Activated T-helper 17 cell treated with anti-CD3 and anti-CD28 coated beads, Interleukin-2, amount 50 U/mL, for 72 hours (primary cell): ENCODE results near the gene ZBTB5. TPM values are rescaled to one million over a fixed set of nuclear protein-coding genes. Genes with fewer than 3 reads are reported as not detected.

Experiments
- ATAC-seq: fragments of 150-1000 bp; cut with Tn5 transposase; replicated peaks from 2 replicates; pipeline ENCODE4 v1.10.0; 2021; ENCODE audit warnings: mild to moderate bottlenecking, moderate library complexity
- H3K27ac Mint-ChIP-seq: one replicate; pipeline ENCODE4 v1.8.0; 2022; ENCODE audit warnings: mixed read lengths
- H3K27me3 Mint-ChIP-seq: one replicate; pipeline ENCODE4 v1.8.0; 2022; ENCODE audit warnings: mixed read lengths
- H3K36me3 Mint-ChIP-seq: one replicate; pipeline ENCODE4 v1.8.0; 2022; ENCODE audit warnings: low read depth, mild to moderate bottlenecking, mixed read lengths
- H3K4me1 Mint-ChIP-seq: one replicate; pipeline ENCODE4 v1.8.0; 2022; ENCODE audit warnings: mixed read lengths
- H3K4me3 Mint-ChIP-seq: one replicate; pipeline ENCODE4 v1.8.0; 2022; ENCODE audit warnings: mild to moderate bottlenecking, mixed read lengths
- H3K9me3 Mint-ChIP-seq: one replicate; pipeline ENCODE4 v1.8.0; 2022; ENCODE audit warnings: mixed read lengths
- total RNA-seq, 2 donors: library from RNA; stranded (reverse); gene quantifications; one replicate each; pipeline ENCODE4 v1.2.3, GENCODE V29; 2022

The ZBTB5 gene
- total RNA-seq, 2 donors from 2014 or later: 7.7 to 13.8 TPM

- no peaks in the 10 kb centered on the region for H3K27me3 Mint-ChIP-seq
Observed at GRCh38 chr9:37449862-37450632, 15.2 kb downstream of the ZBTB5 start.

GRCh38 chr9:37447111-37447510 lies 18.1 kb downstream of the ZBTB5 start:
- Mint-ChIP-seq H3K4me3 (no peak overlapping the region), H3K9me3 (no peaks in the 10 kb centered on the region), H3K27ac (peak overlapping the region; percentile 34), H3K4me1 (peaks cover 9% of the 10 kb centered on the region), H3K36me3 (peaks cover 58% of the 10 kb centered on the region), H3K27me3 (no peaks in the 10 kb centered on the region)
- no peak for ATAC-seq

More at GRCh38 chr9:37449862-37450632, 15.2 kb downstream of the ZBTB5 start:
- ATAC-seq: no peak
- no peaks in the 10 kb centered on the region for H3K9me3 Mint-ChIP-seq
- H3K4me1 Mint-ChIP-seq: peaks cover 14% of the 10 kb centered on the region
- H3K36me3 Mint-ChIP-seq: peaks cover 36% of the 10 kb centered on the region
- no peak overlapping the region for H3K27ac Mint-ChIP-seq
- H3K4me3 Mint-ChIP-seq: no peak overlapping the region

- no peak overlapping the region for H3K4me3 Mint-ChIP-seq
- peak overlapping the region; percentile 34 for H3K27ac Mint-ChIP-seq
- no peaks in the 10 kb centered on the region for H3K27me3 Mint-ChIP-seq
- no peak for ATAC-seq
- no peaks in the 10 kb centered on the region for H3K9me3 Mint-ChIP-seq
- peaks cover 59% of the 10 kb centered on the region for H3K36me3 Mint-ChIP-seq
- peaks cover 9% of the 10 kb centered on the region for H3K4me1 Mint-ChIP-seq
Observed at GRCh38 chr9:37446401-37446800, 18.8 kb downstream of the ZBTB5 start.

GRCh38 chr9:37445832-37446231 lies 19.4 kb downstream of the ZBTB5 start:
- H3K9me3 Mint-ChIP-seq: no peaks in the 10 kb centered on the region
- H3K27me3 Mint-ChIP-seq: no peaks in the 10 kb centered on the region
- ATAC-seq: no peak
- H3K4me3 Mint-ChIP-seq: no peak overlapping the region
- peaks cover 9% of the 10 kb centered on the region for H3K4me1 Mint-ChIP-seq
- peaks cover 65% of the 10 kb centered on the region for H3K36me3 Mint-ChIP-seq
- H3K27ac Mint-ChIP-seq: no peak overlapping the region

- ATAC-seq: no peak
- Mint-ChIP-seq H3K9me3 (no peaks in the 10 kb centered on the region), H3K27ac (no peak overlapping the region), H3K4me1 (peaks cover 9% of the 10 kb centered on the region), H3K36me3 (peaks cover 68% of the 10 kb centered on the region), H3K27me3 (no peaks in the 10 kb centered on the region), H3K4me3 (no peak overlapping the region)
Observed at GRCh38 chr9:37444890-37445289, 20.4 kb downstream of the ZBTB5 start.

GRCh38 chr9:37443566-37443965 lies 21.7 kb downstream of the ZBTB5 start:
- Mint-ChIP-seq H3K4me3 (no peak overlapping the region), H3K4me1 (peaks cover 9% of the 10 kb centered on the region), H3K9me3 (no peaks in the 10 kb centered on the region), H3K36me3 (peaks cover 72% of the 10 kb centered on the region), H3K27me3 (no peaks in the 10 kb centered on the region), H3K27ac (no peak overlapping the region)
- no peak for ATAC-seq

- H3K27ac Mint-ChIP-seq: no peak overlapping the region
- no peak overlapping the region for H3K4me3 Mint-ChIP-seq
- no peak for ATAC-seq
- no peaks in the 10 kb centered on the region for H3K9me3 Mint-ChIP-seq
- peaks cover 77% of the 10 kb centered on the region for H3K36me3 Mint-ChIP-seq
- no peaks in the 10 kb centered on the region for H3K27me3 Mint-ChIP-seq
- H3K4me1 Mint-ChIP-seq: peaks cover 9% of the 10 kb centered on the region
Observed at GRCh38 chr9:37442556-37442955, 22.7 kb downstream of the ZBTB5 start.

- Mint-ChIP-seq H3K9me3 (no peaks in the 10 kb centered on the region), H3K4me1 (peaks cover 7% of the 10 kb centered on the region), H3K27ac (no peak overlapping the region), H3K27me3 (no peaks in the 10 kb centered on the region), H3K4me3 (no peak overlapping the region), H3K36me3 (peaks cover 82% of the 10 kb centered on the region)
- no peak for ATAC-seq
Observed at GRCh38 chr9:37441776-37442370, 23.4 kb downstream of the ZBTB5 start.

GRCh38 chr9:37438359-37438758 lies 26.9 kb downstream of the ZBTB5 start:
- no peaks in the 10 kb centered on the region for H3K9me3 Mint-ChIP-seq
- H3K4me1 Mint-ChIP-seq: no peaks in the 10 kb centered on the region
- no peaks in the 10 kb centered on the region for H3K27me3 Mint-ChIP-seq
- no peak for ATAC-seq
- H3K27ac Mint-ChIP-seq: no peak overlapping the region
- no peak overlapping the region for H3K4me3 Mint-ChIP-seq
- H3K36me3 Mint-ChIP-seq: peaks cover 93% of the 10 kb centered on the region

GRCh38 chr9:37437621-37438020 lies 27.6 kb downstream of the ZBTB5 start:
- ATAC-seq: no peak
- Mint-ChIP-seq H3K4me3 (no peak overlapping the region), H3K27ac (no peak overlapping the region), H3K36me3 (peaks cover 91% of the 10 kb centered on the region), H3K27me3 (no peaks in the 10 kb centered on the region), H3K9me3 (no peaks in the 10 kb centered on the region), H3K4me1 (no peaks in the 10 kb centered on the region)

GRCh38 chr9:37437010-37437409 lies 28.2 kb downstream of the ZBTB5 start:
- Mint-ChIP-seq H3K27ac (no peak overlapping the region), H3K36me3 (peaks cover 89% of the 10 kb centered on the region), H3K4me3 (no peak overlapping the region), H3K27me3 (no peaks in the 10 kb centered on the region), H3K4me1 (no peaks in the 10 kb centered on the region), H3K9me3 (no peaks in the 10 kb centered on the region)
- ATAC-seq: no peak

GRCh38 chr9:37436540-37436939 lies 28.7 kb downstream of the ZBTB5 start:
- Mint-ChIP-seq H3K9me3 (no peaks in the 10 kb centered on the region), H3K4me3 (no peak overlapping the region), H3K27me3 (no peaks in the 10 kb centered on the region), H3K27ac (no peak overlapping the region), H3K36me3 (peaks cover 86% of the 10 kb centered on the region), H3K4me1 (no peaks in the 10 kb centered on the region)
- ATAC-seq: no peak

- Mint-ChIP-seq H3K36me3 (peaks cover 64% of the 10 kb centered on the region), H3K4me1 (no peaks in the 10 kb centered on the region), H3K4me3 (no peak overlapping the region), H3K27ac (no peak overlapping the region), H3K9me3 (no peaks in the 10 kb centered on the region), H3K27me3 (no peaks in the 10 kb centered on the region)
- no peak for ATAC-seq
Observed at GRCh38 chr9:37433867-37434371, 31.3 kb downstream of the ZBTB5 start.

- Mint-ChIP-seq H3K4me1 (no peaks in the 10 kb centered on the region), H3K27ac (no peak overlapping the region), H3K4me3 (no peak overlapping the region), H3K9me3 (no peaks in the 10 kb centered on the region), H3K27me3 (no peaks in the 10 kb centered on the region), H3K36me3 (peaks cover 64% of the 10 kb centered on the region)
- no peak for ATAC-seq
Observed at GRCh38 chr9:37432020-37432419, 33.2 kb downstream of the ZBTB5 start.
